ENCODE measurements around the gene ADAMTSL3. TPM values are rescaled to one million over a fixed set of nuclear protein-coding genes. Genes with fewer than 3 reads are reported as not detected.

ADAMTSL3 gene
- polyA plus RNA-seq, 1 of the 3 experiments (the other 2 are of a cell fraction) = 0.02 TPM

GRCh38 chr15:83871808-83872559 lies 218.1 kb downstream of the ADAMTSL3 start:
- Histone ChIP-seq H3K79me2 (ENCODE audit: insufficient read depth) (no peaks in the 10 kb centered on the region), H3K9me3 (no peaks in the 10 kb centered on the region), H3K4me1 (ENCODE audit: control insufficient read depth in 1 of 2, insufficient read depth in 2 of 2, low read depth in 1 of 2, low read length in 1 of 2) (no peaks in the 10 kb centered on the region), H3K9ac (no peak overlapping the region), H4K20me1 (ENCODE audit: insufficient read depth) (no peaks in the 10 kb centered on the region), H3K4me2 (no peak overlapping the region), H3F3A (replicated peaks; ENCODE audit: insufficient read depth) (no peaks in the 10 kb centered on the region), H2AFZ (ENCODE audit: low read depth) (no peak overlapping the region), H3K4me3 (ENCODE audit: low read depth in 2 of 2, low read length in 1 of 2) (no peak overlapping the region), H3K9me2 (no peaks in the 10 kb centered on the region), H3K27ac (ENCODE audit: low read depth in 2 of 2, low read length in 1 of 2) (no peak overlapping the region), H3K36me3 (replicated peaks in 1 of 2; ENCODE audit: control insufficient read depth in 1 of 2, insufficient read depth in 2 of 2, low read length in 1 of 2) (no peaks in the 10 kb centered on the region), H3K27me3 (ENCODE audit: insufficient read depth) (no peaks in the 10 kb centered on the region; the same call in 1 of the 2 replicates)
- ChIA-PET POLR2A (no interaction called here), CTCF (interaction anchor here (0.6 kb wide), 1 partner anchor 434 kb away, joined by 3 read pairs; no protein-coding TSS in a partner anchor)
- no peak for TF ChIP-seq TCF12 (IDR thresholded peaks at IDR 0.05)
- TF ChIP-seq JUND (IDR thresholded peaks at IDR 0.05) = no peak
- TF ChIP-seq GABPA (IDR thresholded peaks at IDR 0.05; ENCODE audit: low read depth) = no peak
- no peak for TF ChIP-seq RCOR1 (IDR thresholded peaks at IDR 0.05; ENCODE audit: low read length)
- TF ChIP-seq SMC3 (IDR thresholded peaks at IDR 0.05; ENCODE audit: low read depth, low read length) = no peak
- no peak for TF ChIP-seq RAD21 (IDR thresholded peaks at IDR 0.05; ENCODE audit: low read length)
- no peak for TF ChIP-seq CTCF (IDR thresholded peaks at IDR 0.05)
- no peak for TF ChIP-seq RFX5 (IDR thresholded peaks at IDR 0.05; ENCODE audit: low read length)
- TF ChIP-seq ZBTB33 (IDR thresholded peaks at IDR 0.05; ENCODE audit: borderline replicate concordance, low read depth) = no peak
- WGBS (ENCODE audit: low lambda C conversion rate) = 23% methylated on average over 7 of the region's 7 CpGs
- DNase-seq = no peak

GRCh38 chr15:83873966-83874365 lies 220.0 kb downstream of the ADAMTSL3 start:
- POLR2A ChIA-PET = no interaction called here
- CTCF ChIA-PET = no interaction called here

More at GRCh38 chr15:83873966-83874365, 220.0 kb downstream of the ADAMTSL3 start:
- H3K9me2 ChIP-seq = no peaks in the 10 kb centered on the region
- no peaks in the 10 kb centered on the region for H3K36me3 ChIP-seq (replicated peaks in 1 of 2; ENCODE audit: control insufficient read depth in 1 of 2, insufficient read depth in 2 of 2, low read length in 1 of 2)
- H3K27ac ChIP-seq (ENCODE audit: low read depth in 2 of 2, low read length in 1 of 2) = no peak overlapping the region
- no peaks in the 10 kb centered on the region for H3F3A ChIP-seq (replicated peaks; ENCODE audit: insufficient read depth)
- no peak overlapping the region for H3K4me3 ChIP-seq (ENCODE audit: low read depth in 2 of 2, low read length in 1 of 2)
- whole genome bisulfite sequencing (ENCODE audit: low lambda C conversion rate) = 42% methylated on average over 5 of the region's 7 CpGs
- no peaks in the 10 kb centered on the region for H3K4me1 ChIP-seq (ENCODE audit: control insufficient read depth in 1 of 2, insufficient read depth in 2 of 2, low read depth in 1 of 2, low read length in 1 of 2)
- H3K9me3 ChIP-seq = no peaks in the 10 kb centered on the region
- H3K27me3 ChIP-seq (ENCODE audit: insufficient read depth) = no peaks in the 10 kb centered on the region; the same call in 1 of the 2 replicates
- H3K4me2 ChIP-seq = no peak overlapping the region
- no peak overlapping the region for H2AFZ ChIP-seq (ENCODE audit: low read depth)
- no peaks in the 10 kb centered on the region for H3K79me2 ChIP-seq (ENCODE audit: insufficient read depth)
- no peak for TF ChIP-seq RCOR1 (IDR thresholded peaks at IDR 0.05; ENCODE audit: low read length)
- no peaks in the 10 kb centered on the region for H4K20me1 ChIP-seq (ENCODE audit: insufficient read depth)
- no peak for DNase-seq
- H3K9ac ChIP-seq = no peak overlapping the region

Measured in SK-N-SH (cell line).